HG02623 (cell line): ENCODE measurements around the gene SNRNP70.

Experiments
- ATAC-seq: cut with Tn5 transposase; IDR thresholded peaks from one replicate; pipeline ENCODE4 v1.9.1; 2021; ENCODE audit warnings: moderate library complexity; ENCODE audit not compliant: unreplicated experiment

The SNRNP70 gene

DNA sequence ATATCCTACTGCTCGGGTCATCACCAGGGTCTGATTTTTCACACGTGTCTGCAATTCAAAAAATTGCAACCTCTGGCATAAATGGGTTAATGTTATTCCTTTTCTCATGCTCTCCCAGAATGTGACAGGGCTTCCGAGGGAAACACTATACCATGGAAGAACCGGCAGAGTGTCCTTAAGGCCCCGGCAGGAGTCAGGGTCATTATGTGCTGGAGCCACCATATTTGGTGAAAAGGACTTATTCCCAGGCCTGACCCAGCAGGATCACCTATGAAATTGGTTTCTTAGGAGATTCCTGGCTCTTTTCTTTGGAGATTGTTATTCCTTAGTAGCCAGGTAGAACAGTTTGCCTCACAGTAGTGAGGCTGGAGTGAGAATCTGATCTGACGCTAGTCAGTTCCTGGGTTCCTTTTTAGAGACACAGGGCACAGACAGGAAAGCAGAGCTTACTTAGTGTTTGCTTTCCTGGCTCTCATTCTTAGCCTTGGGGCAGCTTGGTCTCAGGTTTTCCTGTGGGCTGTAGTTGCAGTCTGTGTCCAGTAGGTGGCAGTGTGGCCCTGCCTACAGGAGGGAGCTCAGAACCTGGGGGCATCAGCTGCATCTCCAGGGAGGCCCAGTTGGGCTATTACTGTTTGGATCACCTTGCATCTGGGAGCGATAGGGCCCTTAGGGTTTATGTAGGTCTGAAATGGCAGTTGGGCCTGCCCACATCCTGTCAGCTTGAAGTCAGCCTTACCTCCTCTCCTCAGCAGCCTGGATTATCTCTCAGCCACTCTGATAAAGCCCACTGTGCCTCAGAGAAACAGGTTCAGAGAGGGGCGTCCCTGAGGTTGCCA is 12.4 kb downstream of the SNRNP70 start:
- ATAC-seq = no peak

DNA sequence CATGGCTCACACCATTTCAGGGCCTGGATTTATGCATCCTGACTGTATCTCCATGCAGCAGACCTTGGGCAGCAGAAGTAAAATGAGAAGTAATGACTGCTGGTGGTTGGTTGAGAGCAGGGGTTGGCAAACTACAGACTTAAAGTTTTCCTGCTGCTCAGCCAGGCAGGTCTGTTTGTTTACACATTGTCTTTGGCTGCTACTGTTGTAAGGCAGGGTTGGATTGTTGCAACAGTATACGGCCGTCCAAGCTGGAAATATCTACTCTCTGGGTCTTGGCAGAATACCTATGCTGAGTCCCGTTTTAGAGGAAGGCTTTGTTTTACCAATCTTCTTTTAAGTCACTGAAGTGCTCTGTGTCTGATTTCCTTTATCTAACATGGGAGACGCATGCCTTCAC is 13.5 kb downstream of the SNRNP70 start:
- no peak for ATAC-seq

DNA sequence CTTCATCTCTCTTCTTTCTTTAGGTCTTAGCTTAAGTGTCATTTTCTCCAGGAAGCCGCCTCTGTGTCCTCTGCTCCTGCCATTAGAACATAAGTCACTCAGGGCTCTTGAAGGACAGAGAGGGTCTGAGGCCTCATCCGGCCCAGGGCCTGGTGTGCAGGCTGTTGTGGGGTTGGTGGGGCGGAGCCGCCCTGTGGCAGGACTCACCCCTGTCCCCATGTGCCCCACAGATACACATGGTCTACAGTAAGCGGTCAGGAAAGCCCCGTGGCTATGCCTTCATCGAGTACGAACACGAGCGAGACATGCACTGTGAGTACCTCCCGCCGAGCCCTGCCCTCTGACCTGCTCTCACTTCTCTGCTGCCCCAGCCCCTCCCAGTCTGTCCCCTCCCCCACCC is 15.9 kb downstream of the SNRNP70 start:
- no peak for ATAC-seq

DNA sequence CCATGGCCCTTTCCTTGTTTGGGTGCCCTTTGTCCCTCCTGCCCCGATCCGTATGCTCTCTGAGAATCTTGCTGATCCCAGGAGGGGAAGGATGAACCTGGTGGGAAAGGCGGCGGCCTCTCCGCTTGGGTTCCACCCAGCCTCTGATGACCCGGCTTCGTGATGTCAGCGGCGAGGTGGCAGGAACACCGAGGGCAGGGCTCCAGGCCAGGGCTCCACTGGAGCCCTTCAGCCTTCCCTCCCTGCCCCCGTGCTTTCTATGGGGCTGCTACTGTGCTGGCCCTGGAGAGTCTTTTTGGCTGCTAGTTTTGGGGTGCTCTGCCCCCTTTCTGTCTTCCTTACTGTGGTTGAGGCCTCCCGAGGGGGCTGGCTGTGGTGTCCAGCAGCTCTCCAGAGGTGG is 17.1 kb downstream of the SNRNP70 start:
- ATAC-seq = no peak

DNA sequence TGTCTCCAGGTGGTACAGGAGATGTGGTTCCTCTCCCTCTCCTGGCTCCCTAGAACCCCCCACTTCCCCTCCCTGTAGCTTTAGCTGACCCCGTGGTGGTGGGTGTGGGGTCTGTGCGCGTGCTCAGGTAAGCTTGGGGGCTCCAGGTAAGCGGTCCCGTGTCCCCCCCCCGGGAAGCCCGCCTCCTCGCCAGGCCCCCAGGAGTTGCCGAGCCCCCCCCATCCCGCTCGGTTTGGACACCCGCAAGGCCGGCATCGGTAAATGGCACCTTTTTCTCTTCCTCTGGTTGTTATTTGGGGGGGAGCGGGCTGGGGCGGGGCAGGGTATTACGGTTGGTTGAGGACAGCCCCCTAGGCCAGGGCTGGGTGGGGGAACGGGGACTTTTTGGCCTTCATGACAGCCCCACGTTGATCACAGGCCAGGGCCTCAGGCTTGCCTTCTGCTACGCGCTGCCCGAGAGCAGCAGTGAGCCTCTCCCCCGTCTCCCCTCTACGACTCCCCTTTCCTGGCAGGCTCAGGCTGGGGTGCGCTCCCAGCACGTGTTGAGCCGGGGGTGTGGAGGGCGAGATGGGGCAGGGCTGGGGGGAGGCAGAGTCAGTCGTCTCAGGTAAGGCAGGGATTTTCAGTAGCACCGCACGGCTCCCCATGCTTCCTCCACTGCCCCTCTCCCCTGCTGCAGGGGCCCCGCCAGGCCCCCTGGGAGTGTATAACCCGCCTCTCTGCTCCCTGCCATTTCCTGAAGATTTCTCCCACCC is 18.3 kb downstream of the SNRNP70 start:
- no peak for ATAC-seq

DNA sequence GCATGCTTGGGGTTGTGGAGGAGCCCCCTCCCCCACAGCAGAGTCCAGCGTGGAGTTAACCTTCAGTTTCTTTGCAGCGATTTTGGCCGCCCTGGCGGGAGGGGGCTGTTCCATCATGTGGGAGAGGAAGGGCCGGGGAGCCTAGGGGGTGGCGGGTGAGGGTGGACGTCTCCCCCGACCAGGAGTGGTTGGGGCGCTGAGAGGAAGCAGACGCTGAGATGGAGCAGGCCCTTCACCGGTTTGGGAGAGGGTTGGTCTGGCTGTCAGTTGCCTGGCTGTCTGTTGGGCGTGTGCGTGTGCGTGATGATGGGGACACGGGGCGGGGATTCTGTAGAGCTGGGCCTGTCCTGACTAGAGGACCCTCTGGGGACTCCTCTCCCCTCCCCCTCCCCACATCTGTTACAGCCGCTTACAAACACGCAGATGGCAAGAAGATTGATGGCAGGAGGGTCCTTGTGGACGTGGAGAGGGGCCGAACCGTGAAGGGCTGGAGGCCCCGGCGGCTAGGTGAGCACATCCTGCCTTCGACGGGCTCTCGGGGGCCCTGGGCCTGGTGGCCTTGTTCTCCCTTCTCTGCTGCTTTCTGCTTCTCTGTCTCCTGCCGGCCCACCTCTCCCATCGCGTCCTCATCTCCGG is 19.1 kb downstream of the SNRNP70 start:
- ATAC-seq = no peak

DNA sequence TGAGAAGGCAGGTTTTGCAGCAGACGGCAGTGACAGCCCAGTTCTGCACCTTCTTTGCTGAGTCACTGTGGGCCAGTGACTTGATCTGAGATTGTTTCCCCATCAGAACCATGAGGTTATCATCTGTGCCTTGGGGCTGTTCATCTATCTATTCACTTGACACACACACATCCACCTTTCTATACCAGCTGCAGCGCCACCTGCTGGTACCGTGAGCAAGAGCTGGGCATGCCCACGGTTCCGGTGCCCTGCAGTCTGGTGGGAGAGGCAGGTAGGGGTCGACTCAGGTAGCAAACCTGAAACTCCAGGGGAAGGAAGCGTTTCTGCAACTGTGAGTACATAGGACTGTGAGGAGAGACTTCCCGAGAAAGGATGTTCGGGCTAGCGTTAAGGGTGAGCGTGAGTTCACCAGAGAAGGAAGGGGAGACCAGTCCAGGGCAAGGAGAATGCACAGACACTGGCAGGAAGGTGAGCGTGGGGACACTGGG is 21.4 kb downstream of the SNRNP70 start:
- no peak for ATAC-seq

DNA sequence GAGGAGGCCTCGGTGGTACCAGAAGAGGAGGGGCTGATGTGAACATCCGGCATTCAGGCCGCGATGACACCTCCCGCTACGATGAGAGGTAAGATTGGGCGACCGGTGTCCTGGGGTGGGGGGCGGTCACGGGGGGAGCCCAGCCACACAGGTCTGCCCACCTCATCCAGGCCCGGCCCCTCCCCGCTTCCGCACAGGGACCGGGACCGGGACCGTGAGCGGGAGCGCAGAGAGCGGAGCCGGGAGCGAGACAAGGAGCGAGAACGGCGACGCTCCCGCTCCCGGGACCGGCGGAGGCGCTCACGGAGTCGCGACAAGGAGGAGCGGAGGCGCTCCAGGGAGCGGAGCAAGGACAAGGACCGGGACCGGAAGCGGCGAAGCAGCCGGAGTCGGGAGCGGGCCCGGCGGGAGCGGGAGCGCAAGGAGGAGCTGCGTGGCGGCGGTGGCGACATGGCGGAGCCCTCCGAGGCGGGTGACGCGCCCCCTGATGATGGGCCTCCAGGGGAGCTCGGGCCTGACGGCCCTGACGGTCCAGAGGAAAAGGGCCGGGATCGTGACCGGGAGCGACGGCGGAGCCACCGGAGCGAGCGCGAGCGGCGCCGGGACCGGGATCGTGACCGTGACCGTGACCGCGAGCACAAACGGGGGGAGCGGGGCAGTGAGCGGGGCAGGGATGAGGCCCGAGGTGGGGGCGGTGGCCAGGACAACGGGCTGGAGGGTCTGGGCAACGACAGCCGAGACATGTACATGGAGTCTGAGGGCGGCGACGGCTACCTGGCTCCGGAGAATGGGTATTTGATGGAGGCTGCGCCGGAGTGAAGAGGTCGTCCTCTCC is 22.6 kb downstream of the SNRNP70 start:
- no peak for ATAC-seq

DNA sequence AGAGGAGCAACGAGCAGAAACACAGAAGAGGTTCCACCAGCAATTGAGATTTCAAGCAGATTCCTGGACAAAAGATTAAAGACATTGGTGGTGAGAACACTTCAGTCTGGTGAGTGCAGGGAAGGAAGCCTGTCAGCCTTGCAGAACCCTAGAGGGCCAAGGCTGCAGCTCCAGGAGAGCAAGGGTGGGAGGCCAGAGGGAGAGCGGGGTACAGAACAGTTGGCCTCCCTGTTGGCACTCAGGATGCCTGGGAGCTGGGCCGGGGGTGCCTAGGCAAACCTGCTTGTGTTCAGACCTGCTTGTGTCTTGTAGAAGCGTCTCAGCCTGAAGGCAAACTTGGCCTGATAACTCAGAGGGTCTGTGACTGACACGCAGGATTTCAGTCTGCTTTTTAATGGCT is 23.8 kb downstream of the SNRNP70 start:
- no peak for ATAC-seq

DNA sequence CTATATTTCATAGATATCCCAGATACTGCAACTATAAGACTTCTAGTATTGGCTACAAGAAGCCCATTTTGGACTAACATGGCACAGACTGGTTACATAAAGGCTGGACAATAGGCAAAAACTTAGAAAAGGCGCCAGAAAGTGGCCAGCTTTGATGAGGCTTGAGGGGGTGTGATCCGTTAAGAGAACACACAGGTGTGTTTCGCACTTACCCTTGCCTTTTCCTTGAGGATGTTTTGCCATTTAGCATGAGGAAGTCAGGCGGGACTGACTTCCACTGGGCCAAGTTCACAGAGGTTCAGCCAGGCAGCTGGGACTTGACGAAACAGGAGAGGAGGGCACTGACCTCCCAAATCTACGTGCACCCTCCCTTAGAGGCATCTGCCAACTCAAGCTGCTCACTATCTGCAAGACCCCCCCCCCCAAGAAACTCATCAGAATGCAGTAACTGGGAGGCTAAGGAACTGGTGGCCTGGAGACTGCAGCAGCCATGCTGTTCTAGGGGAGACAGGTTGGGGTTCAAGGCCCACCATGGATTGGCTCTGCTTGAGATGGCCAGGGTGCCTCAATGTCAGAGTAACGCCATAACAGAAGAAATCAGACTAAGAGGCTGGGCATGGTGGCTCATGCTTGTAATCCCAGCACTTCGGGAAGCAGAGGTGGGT is 24.4 kb downstream of the SNRNP70 start:
- no peak for ATAC-seq

DNA sequence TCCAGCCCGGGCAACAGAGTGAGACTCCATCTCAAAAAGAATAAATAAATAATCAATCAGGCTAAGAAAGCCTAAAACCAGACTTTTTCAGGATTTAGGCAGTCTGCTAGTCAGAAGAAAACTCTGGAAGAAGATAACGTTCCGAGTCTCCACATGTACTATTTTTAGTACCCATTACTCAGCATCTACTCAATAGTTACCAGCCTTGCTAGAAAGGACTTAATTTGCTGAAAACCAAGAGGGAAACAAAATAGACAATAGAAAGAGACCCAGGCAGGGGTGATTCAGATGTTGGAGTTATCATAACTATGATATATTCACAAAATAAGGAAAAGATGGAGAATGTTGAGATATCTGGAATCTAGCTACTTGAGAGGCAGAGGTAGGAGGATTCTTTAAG is 25.3 kb downstream of the SNRNP70 start:
- ATAC-seq = no peak

DNA sequence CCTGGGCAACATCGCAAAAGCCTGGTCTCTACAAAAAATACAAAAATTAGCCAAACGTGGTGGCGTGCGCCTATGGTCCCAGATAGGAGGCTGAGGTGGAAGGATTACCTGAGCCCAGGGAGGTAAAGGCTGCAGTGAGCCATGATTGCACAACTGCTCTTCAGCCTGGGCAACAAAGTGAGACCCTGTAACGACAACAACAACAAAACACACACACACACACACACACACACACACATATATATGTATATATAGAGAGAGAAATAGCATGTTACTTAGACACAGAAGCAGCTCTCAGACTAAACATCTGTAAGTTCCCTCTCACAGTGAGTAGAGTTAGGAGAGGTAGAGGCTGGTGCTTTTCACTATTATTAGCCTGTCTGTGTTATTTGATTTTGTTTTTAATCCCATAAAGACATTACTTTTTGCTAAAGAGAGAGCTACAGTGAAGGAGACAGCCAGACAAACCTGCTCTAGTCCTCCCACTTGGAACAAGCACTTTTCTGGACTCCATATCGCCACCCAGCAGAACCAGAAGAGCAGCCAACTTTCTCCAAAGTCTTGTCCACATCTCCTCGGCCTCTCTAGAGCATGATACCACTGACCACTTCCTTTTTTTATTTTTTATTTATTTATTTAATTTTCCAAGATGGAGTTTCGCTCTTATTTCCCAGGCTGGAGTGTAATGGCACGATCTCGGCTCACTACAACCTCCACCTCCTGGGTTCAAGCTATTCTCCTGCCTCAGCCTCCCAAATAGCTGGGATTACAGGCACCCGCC is 26.2 kb downstream of the SNRNP70 start:
- ATAC-seq = no peak

DNA sequence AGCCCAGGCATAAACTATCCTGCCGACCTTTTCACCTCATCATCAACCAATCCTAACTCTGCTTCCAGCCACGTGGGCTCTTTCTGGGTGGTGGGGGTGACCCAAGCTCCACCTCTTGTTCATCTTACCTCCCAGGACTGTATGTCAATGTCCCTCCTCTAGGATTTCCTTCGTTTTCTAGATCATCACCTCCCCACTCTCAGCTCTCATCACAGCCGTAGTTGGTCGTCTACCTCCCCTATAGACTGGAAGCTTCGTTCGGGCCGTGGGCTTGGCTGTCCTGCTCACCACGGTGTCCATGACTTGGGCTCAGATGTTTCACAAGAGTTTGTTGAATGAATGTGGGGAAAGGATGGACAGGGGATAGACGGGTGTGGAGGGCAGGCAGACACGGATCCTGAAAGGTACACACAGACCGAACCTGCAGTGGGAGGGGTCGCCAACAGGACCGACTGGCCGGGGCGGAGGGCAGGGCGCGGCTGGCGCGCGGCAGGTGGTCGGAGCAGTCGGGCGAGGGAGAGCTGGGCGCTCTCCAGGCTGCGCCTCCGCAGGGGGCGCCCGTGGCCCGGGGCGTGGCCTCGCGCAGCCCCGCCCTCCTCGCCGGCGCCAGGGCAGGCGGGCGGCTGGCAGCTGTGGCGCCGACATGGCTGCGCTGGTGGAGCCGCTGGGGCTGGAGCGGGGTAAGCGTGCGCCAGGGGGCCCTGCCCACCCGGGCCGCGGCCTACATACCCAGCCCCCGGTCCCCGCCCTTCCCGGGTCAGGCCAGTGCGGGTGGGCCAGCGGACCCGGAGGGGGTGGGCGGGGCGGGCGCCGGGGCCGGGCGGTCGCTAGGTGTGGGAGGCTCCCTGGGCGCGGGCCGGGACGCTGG is 28.7 kb downstream of the SNRNP70 start, which contains the start of gene LIN7B:
TSS of gene LIN7B (plus strand) at position 609 of the 868 bp plus-strand sequence. CDS start at position 644, 35 bp downstream.
- peak; percentile 45 for ATAC-seq

DNA sequence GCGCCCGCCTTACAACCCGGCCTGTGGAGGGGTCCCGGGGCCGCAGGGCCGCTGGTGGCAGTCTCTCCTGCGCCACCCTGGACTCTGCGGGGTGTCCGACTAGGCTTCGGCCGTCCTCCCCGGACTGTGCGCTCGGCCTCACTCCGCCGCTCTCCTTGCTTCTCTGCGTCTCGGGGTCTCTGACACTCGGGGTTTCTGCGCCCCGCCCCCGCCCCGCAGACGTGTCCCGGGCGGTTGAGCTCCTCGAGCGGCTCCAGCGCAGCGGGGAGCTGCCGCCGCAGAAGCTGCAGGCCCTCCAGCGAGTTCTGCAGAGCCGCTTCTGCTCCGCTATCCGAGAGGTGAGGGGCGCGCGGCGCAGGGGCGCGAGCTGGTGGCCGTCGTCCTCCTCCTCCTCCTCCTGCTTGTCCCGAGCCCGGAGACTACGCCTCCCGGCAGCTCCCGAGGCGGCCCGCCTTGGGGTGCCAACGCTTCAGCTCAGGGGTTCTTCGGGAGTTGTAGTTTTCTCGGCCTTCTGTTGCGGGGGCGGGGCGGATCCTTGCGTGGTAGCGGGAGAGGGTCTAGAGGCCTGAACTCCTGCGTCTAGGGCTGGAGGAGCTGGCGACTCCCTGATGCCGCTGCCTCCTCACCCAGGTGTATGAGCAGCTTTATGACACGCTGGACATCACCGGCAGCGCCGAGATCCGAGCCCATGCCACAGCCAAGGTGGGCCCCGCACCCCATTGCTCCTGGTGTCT is 29.5 kb downstream of the SNRNP70 start:
- ATAC-seq = no peak

DNA sequence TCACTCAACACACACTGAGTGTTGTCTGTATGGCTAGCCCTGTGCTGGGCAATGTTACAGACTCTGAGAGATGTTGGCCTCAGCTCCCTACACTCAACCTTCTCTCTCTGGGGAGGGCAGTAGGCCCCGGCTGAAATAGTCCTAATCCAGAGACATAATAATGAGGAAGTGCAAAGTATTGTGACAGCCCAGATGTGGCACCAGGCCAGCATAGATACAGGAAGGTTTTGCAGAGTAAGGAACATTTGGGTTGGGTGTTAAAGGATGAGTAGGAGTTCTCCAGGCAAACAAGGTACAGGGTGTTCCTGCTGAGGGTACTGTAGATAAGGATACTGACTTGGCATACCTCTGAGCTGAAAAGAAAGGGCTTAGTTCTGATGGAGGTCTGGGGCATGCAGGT is 31.3 kb downstream of the SNRNP70 start:
- ATAC-seq = no peak

DNA sequence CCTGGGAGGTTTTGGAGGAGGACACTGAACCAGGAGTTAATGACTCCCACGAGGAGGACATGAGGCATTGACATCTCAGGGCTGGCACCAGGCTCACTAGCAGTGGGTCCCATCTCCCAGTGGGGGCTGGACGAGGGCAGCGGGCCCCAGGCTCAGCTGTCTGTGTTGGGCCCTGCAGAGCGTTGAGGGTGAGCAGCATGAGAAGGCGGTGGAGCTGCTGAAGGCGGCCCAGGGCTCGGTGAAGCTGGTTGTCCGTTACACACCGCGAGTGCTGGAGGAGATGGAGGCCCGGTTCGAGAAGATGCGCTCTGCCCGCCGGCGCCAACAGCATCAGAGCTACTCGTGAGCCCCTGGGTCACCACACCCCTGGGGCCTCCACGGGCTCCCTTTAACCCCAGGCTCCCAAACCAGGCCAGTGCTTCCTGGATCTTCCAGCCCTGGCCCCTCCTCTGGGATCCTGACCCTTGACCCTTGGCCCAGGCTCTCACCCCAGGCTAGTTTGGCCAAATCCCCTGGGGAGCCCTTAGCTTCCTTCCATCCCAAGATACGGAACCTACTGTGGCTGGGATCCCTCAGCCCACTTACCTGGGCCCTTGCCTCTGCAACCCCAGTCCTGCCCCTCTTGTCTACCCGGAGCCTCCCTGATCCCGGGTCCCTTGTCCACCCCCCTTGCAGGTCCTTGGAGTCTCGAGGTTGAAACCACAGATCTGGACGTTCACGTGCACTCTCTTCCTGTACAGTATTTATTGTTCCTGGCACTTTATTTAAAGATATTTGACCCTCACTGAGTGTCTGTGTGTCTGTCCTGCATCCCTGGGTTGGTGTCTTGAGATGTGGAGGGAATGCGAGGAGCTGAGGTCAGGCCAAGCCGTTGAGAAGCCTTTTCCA is 32.7 kb downstream of the SNRNP70 start:
- ATAC-seq = no peak
